HEK293 (cell line): Measurements from ENCODE around the gene MAP2.

Source experiments
- CTCF ChIA-PET: fragments of 350-600 bp; formaldehyde crosslinking; extraction: SDS; loops from one replicate; lab custom pipeline; 2021; ENCODE audit warnings: antibody characterized with exemption; lab: Yijun Ruan, JAX
- POLR2A ChIA-PET: fragments of 300-600 bp; formaldehyde crosslinking; extraction: SDS; loops from one replicate; lab custom pipeline; 2020; ENCODE audit warnings: antibody characterized with exemption, inconsistent platforms; lab: Yijun Ruan, JAX
- H3K27ac ChIP-seq: fragments of 200-500 bp; sonication (Bioruptor generic); 2 replicates; pipeline ENCODE4 v1.5.1; 2014; ENCODE audit warnings: low read depth, low read length, control low read depth, inconsistent platforms; ENCODE audit errors: extremely low read depth
- H3K36me3 ChIP-seq, 2 experiments: fragments of 200-500 bp in 1 of 2; sonication (Bioruptor generic) in 1 of 2; 1 replicate in 1 of 2; 2 replicates in 1 of 2; pipeline ENCODE4 v1.5.1; 2014 to 2017; ENCODE audit warnings: inconsistent platforms in 2 of 2, low read length in 2 of 2; ENCODE audit not compliant: control insufficient read depth in 2 of 2, insufficient read depth in 1 of 2
- H3K4me1 ChIP-seq: fragments of 200-500 bp; sonication (Bioruptor generic); 2 replicates; pipeline ENCODE4 v1.5.1; 2014; ENCODE audit warnings: mild to moderate bottlenecking, low read length, inconsistent platforms; ENCODE audit not compliant: control insufficient read depth, insufficient read depth
- H3K4me3 ChIP-seq: 2 replicates; pipeline ENCODE4 v1.5.1; 2011; ENCODE audit warnings: low read depth, mild to moderate bottlenecking, control low read depth, low read length, moderate library complexity
- H3K9me3 ChIP-seq: fragments of 200-500 bp; sonication (Bioruptor generic); 2 replicates; pipeline ENCODE4 v1.5.1; 2014; ENCODE audit warnings: low read depth, low read length, inconsistent platforms; ENCODE audit not compliant: control insufficient read depth, insufficient read depth
- EGR2 ChIP-seq: fragments of 450-650 bp; formaldehyde crosslinking; IDR thresholded peaks from 2 replicates; pipeline ENCODE4 v1.5.1; 2016; ENCODE audit warnings: low read depth, missing biosample characterization, missing genetic modification characterization
- FEZF1 ChIP-seq: fragments of 450-650 bp; formaldehyde crosslinking; IDR thresholded peaks from 2 replicates; pipeline ENCODE4 v1.5.1; 2016; ENCODE audit warnings: missing biosample characterization, missing genetic modification characterization
- KLF7 ChIP-seq: fragments of 450-650 bp; formaldehyde crosslinking; IDR thresholded peaks from 2 replicates; pipeline ENCODE4 v1.5.1; 2016; ENCODE audit warnings: missing biosample characterization, missing genetic modification characterization, borderline replicate concordance
- RBAK ChIP-seq: fragments of 450-650 bp; formaldehyde crosslinking; IDR thresholded peaks from 2 replicates; pipeline ENCODE4 v1.5.1; 2016; ENCODE audit warnings: missing biosample characterization, missing genetic modification characterization
- SCRT1 ChIP-seq: fragments of 450-650 bp; formaldehyde crosslinking; IDR thresholded peaks from 2 replicates; pipeline ENCODE4 v1.5.1; 2016; ENCODE audit warnings: missing biosample characterization, missing genetic modification characterization, borderline replicate concordance
- SP2 ChIP-seq: fragments of 450-650 bp; formaldehyde crosslinking; IDR thresholded peaks from 2 replicates; pipeline ENCODE4 v1.5.1; 2016; ENCODE audit warnings: missing biosample characterization, missing genetic modification characterization
- SP7 ChIP-seq: fragments of 450-650 bp; formaldehyde crosslinking; IDR thresholded peaks from 2 replicates; pipeline ENCODE4 v1.5.1; 2016; ENCODE audit warnings: missing biosample characterization, missing genetic modification characterization
- ZNF140 ChIP-seq: fragments of 450-650 bp; formaldehyde crosslinking; IDR thresholded peaks from 2 replicates; pipeline ENCODE4 v1.5.1; 2016; ENCODE audit warnings: missing biosample characterization, missing genetic modification characterization
- ZNF155 ChIP-seq: fragments of 450-650 bp; formaldehyde crosslinking; IDR thresholded peaks from 2 replicates; pipeline ENCODE4 v1.5.1; 2016; ENCODE audit warnings: missing biosample characterization, missing genetic modification characterization
- ZNF169 ChIP-seq: fragments of 450-650 bp; formaldehyde crosslinking; IDR thresholded peaks from 2 replicates; pipeline ENCODE4 v1.5.1; 2016; ENCODE audit warnings: missing biosample characterization, missing genetic modification characterization
- ZNF223 ChIP-seq: fragments of 450-650 bp; formaldehyde crosslinking; IDR thresholded peaks from 2 replicates; pipeline ENCODE4 v1.5.1; 2016; ENCODE audit warnings: missing biosample characterization, missing genetic modification characterization
- ZNF302 ChIP-seq: fragments of 450-650 bp; formaldehyde crosslinking; IDR thresholded peaks from 2 replicates; pipeline ENCODE4 v1.5.1; 2016; ENCODE audit warnings: missing biosample characterization, missing genetic modification characterization, low read depth
- ZNF354C ChIP-seq: fragments of 450-650 bp; formaldehyde crosslinking; IDR thresholded peaks from 2 replicates; pipeline ENCODE4 v1.5.1; 2016; ENCODE audit warnings: missing biosample characterization, missing genetic modification characterization, low read depth, borderline replicate concordance
- ZNF548 ChIP-seq: fragments of 450-650 bp; formaldehyde crosslinking; IDR thresholded peaks from 2 replicates; pipeline ENCODE4 v1.5.1; 2016; ENCODE audit warnings: missing biosample characterization, missing genetic modification characterization
- ZNF555 ChIP-seq: fragments of 450-650 bp; formaldehyde crosslinking; conservative IDR thresholded peaks from 2 replicates; pipeline ENCODE4 v1.5.1; 2017; ENCODE audit warnings: missing biosample characterization, mild to moderate bottlenecking, missing genetic modification characterization, inconsistent platforms
- ZNF596 ChIP-seq: fragments of 450-650 bp; IDR thresholded peaks from 2 replicates; pipeline ENCODE4 v1.5.0; 2018; ENCODE audit warnings: missing biosample characterization, mild to moderate bottlenecking, missing genetic modification characterization, moderate library complexity
- ZNF626 ChIP-seq: fragments of 450-650 bp; sonication (Bioruptor Pico); formaldehyde crosslinking; IDR thresholded peaks from 2 replicates; pipeline ENCODE4 v1.5.1; 2018; ENCODE audit warnings: missing biosample characterization, missing genetic modification characterization, inconsistent platforms
- ZNF670 ChIP-seq: fragments of 450-650 bp; formaldehyde crosslinking; IDR thresholded peaks from 2 replicates; pipeline ENCODE4 v1.5.1; 2016; ENCODE audit warnings: missing biosample characterization, missing genetic modification characterization, low read depth
- ZNF707 ChIP-seq: fragments of 450-650 bp; formaldehyde crosslinking; IDR thresholded peaks from 2 replicates; pipeline ENCODE4 v1.5.1; 2016; ENCODE audit warnings: missing biosample characterization, missing genetic modification characterization
- ZNF768 ChIP-seq: fragments of 450-650 bp; formaldehyde crosslinking; IDR thresholded peaks from 2 replicates; pipeline ENCODE4 v1.5.1; 2018; ENCODE audit warnings: missing biosample characterization, mild to moderate bottlenecking, missing genetic modification characterization
- ZNF791 ChIP-seq: fragments of 450-650 bp; formaldehyde crosslinking; IDR thresholded peaks from 2 replicates; pipeline ENCODE4 v1.5.1; 2016; ENCODE audit warnings: missing biosample characterization, missing genetic modification characterization
- ZNF843 ChIP-seq: fragments of 450-650 bp; formaldehyde crosslinking; IDR thresholded peaks from 2 replicates; pipeline ENCODE4 v1.5.1; 2016; ENCODE audit warnings: missing biosample characterization, missing genetic modification characterization
- ZSCAN5A ChIP-seq: fragments of 450-650 bp; formaldehyde crosslinking; IDR thresholded peaks from 2 replicates; pipeline ENCODE4 v1.5.1; 2016; ENCODE audit warnings: missing biosample characterization, missing genetic modification characterization
- TF ChIP-seq, protein P1 (sequence below): fragments of 450-650 bp; formaldehyde crosslinking; IDR thresholded peaks from 2 replicates; pipeline ENCODE4 v1.5.1; 2016; ENCODE audit warnings: missing biosample characterization, missing genetic modification characterization
- TF ChIP-seq, protein P2 (sequence below): fragments of 450-650 bp; formaldehyde crosslinking; IDR thresholded peaks from 2 replicates; pipeline ENCODE4 v1.5.1; 2016; ENCODE audit warnings: missing biosample characterization, missing genetic modification characterization, borderline replicate concordance
- TF ChIP-seq, protein P3 (sequence below): fragments of 450-650 bp; formaldehyde crosslinking; IDR thresholded peaks from 2 replicates; pipeline ENCODE4 v1.5.1; 2016; ENCODE audit warnings: missing biosample characterization, missing genetic modification characterization

The MAP2 gene

GRCh38 chr2:209671020-209671680 lies 247.3 kb downstream of the MAP2 start (continued):
- TF ChIP-seq ZNF791 (tag by site-specific recombination) (no peak), ZNF843 (tag by site-specific recombination) (no peak), ZNF548 (tag by site-specific recombination) (no peak), ZNF670 (no peak), EGR2 (no peak), ZNF155 (tag by site-specific recombination) (no peak), ZNF596 (tag by site-specific recombination) (no peak)
- TF ChIP-seq, protein P1, sequence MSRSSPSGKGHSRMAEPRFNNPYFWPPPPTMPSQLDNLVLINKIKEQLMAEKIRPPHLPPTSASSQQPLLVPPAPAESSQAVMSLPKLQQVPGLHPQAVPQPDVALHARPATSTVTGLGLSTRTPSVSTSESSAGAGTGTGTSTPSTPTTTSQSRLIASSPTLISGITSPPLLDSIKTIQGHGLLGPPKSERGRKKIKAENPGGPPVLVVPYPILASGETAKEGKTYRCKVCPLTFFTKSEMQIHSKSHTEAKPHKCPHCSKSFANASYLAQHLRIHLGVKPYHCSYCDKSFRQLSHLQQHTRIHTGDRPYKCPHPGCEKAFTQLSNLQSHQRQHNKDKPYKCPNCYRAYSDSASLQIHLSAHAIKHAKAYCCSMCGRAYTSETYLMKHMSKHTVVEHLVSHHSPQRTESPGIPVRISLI (tag by site-specific recombination), result no peak

DNA sequence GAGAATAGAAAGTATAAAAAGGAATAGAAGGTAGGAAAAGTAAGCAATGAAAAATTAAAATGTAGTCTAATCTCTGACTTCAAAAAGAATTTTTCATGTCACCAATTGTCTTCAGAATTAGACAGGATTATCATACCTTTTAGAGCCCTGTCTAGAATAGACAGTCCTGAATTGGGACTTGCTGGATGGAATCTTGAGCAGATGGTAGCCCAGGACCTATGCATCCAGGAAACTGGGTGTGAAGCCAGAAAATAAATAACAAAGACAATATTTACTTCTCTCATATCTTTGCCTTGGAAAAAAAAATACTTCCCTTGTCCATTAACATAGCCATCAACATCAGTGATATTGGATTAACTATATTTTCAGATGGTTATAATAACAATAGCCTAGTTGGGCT lies 250.0 kb downstream of the MAP2 start:
- no peaks in the 10 kb centered on the region for H3K9me3 ChIP-seq
- no peaks in the 10 kb centered on the region for H3K36me3 ChIP-seq
- TF ChIP-seq SCRT1 (tag by site-specific recombination) (no peak), SP2 (tag by site-specific recombination) (no peak), SP7 (tag by site-specific recombination) (no peak), ZNF354C (tag by site-specific recombination) (no peak), RBAK (no peak), FEZF1 (no peak), ZNF302 (tag by site-specific recombination) (no peak), KLF7 (tag by site-specific recombination) (no peak), ZNF626 (tag by site-specific recombination) (no peak), ZNF707 (no peak), ZSCAN5A (no peak), ZNF223 (tag by site-specific recombination) (no peak), ZNF169 (no peak), ZNF140 (tag by site-specific recombination) (no peak), ZNF768 (tag by site-specific recombination) (no peak), ZNF555 (tag by site-specific recombination) (no peak)
- TF ChIP-seq, protein P2, sequence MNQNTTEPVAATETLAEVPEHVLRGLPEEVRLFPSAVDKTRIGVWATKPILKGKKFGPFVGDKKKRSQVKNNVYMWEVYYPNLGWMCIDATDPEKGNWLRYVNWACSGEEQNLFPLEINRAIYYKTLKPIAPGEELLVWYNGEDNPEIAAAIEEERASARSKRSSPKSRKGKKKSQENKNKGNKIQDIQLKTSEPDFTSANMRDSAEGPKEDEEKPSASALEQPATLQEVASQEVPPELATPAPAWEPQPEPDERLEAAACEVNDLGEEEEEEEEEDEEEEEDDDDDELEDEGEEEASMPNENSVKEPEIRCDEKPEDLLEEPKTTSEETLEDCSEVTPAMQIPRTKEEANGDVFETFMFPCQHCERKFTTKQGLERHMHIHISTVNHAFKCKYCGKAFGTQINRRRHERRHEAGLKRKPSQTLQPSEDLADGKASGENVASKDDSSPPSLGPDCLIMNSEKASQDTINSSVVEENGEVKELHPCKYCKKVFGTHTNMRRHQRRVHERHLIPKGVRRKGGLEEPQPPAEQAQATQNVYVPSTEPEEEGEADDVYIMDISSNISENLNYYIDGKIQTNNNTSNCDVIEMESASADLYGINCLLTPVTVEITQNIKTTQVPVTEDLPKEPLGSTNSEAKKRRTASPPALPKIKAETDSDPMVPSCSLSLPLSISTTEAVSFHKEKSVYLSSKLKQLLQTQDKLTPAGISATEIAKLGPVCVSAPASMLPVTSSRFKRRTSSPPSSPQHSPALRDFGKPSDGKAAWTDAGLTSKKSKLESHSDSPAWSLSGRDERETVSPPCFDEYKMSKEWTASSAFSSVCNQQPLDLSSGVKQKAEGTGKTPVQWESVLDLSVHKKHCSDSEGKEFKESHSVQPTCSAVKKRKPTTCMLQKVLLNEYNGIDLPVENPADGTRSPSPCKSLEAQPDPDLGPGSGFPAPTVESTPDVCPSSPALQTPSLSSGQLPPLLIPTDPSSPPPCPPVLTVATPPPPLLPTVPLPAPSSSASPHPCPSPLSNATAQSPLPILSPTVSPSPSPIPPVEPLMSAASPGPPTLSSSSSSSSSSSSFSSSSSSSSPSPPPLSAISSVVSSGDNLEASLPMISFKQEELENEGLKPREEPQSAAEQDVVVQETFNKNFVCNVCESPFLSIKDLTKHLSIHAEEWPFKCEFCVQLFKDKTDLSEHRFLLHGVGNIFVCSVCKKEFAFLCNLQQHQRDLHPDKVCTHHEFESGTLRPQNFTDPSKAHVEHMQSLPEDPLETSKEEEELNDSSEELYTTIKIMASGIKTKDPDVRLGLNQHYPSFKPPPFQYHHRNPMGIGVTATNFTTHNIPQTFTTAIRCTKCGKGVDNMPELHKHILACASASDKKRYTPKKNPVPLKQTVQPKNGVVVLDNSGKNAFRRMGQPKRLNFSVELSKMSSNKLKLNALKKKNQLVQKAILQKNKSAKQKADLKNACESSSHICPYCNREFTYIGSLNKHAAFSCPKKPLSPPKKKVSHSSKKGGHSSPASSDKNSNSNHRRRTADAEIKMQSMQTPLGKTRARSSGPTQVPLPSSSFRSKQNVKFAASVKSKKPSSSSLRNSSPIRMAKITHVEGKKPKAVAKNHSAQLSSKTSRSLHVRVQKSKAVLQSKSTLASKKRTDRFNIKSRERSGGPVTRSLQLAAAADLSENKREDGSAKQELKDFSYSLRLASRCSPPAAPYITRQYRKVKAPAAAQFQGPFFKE (tag by site-specific recombination), result no peak
- TF ChIP-seq, protein P3, sequence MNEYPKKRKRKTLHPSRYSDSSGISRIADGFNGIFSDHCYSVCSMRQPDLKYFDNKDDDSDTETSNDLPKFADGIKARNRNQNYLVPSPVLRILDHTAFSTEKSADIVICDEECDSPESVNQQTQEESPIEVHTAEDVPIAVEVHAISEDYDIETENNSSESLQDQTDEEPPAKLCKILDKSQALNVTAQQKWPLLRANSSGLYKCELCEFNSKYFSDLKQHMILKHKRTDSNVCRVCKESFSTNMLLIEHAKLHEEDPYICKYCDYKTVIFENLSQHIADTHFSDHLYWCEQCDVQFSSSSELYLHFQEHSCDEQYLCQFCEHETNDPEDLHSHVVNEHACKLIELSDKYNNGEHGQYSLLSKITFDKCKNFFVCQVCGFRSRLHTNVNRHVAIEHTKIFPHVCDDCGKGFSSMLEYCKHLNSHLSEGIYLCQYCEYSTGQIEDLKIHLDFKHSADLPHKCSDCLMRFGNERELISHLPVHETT, result no peak
- TF ChIP-seq, all 188 proteins: peak for 0
- ChIA-PET POLR2A (no interaction called here), CTCF (no interaction called here)
- Histone ChIP-seq H3K4me3 (no peak overlapping the region), H3K4me1 (no peaks in the 10 kb centered on the region), H3K27ac (no peak overlapping the region)
